WTC11 (cell line): Measurements from ENCODE around the gene RPL29. TPM values are rescaled to one million over a fixed set of nuclear protein-coding genes. Genes with fewer than 3 reads are reported as not detected.

Experiments used
- ATAC-seq: fragments of 200-7000 bp; cut with Tn5 transposase; 2 replicates; pipeline ENCODE4 v1.10.0; 2021; ENCODE audit warnings: mild to moderate bottlenecking, moderate library complexity
- CTCF ChIA-PET: fragments of 300-600 bp; sonication (Branson Sonifier 250); formaldehyde crosslinking; loops from one replicate; lab custom pipeline; 2021; ENCODE audit warnings: antibody characterized with exemption; lab: Charles Lee
- POLR2A ChIA-PET: fragments of 350-600 bp; sonication (Branson Sonifier 250); formaldehyde crosslinking; loops from one replicate; lab custom pipeline; 2021; ENCODE audit warnings: antibody characterized with exemption; lab: Charles Lee
- DNase-seq: peaks from one replicate; pipeline ENCODE4 v3.0.0; 2021; ENCODE audit warnings: low spot score
- H3K27ac Mint-ChIP-seq: 2 replicates; pipeline ENCODE4 v1.8.0; 2021; ENCODE audit warnings: mixed read lengths
- H3K27me3 Mint-ChIP-seq: 2 replicates; pipeline ENCODE4 v1.8.0; 2021; ENCODE audit warnings: low read depth, mild to moderate bottlenecking, moderate library complexity, mixed read lengths
- H3K36me3 Mint-ChIP-seq: 2 replicates; pipeline ENCODE4 v1.8.0; 2021; ENCODE audit warnings: mixed read lengths
- H3K4me1 Mint-ChIP-seq: 2 replicates; pipeline ENCODE4 v1.8.0; 2022; ENCODE audit warnings: mixed read lengths
- H3K4me3 Mint-ChIP-seq: 2 replicates; pipeline ENCODE4 v1.8.0; 2021; ENCODE audit warnings: mild to moderate bottlenecking, moderate library complexity, mixed read lengths
- H3K9me3 Mint-ChIP-seq: 2 replicates; pipeline ENCODE4 v1.8.0; 2021; ENCODE audit warnings: mixed read lengths
- ATF3 ChIP-seq: sonication (generic); formaldehyde crosslinking; conservative IDR thresholded peaks from 2 replicates; pipeline ENCODE4 v1.8.1; 2022; ENCODE audit warnings: mild to moderate bottlenecking, missing genetic modification reagents
- CBFB ChIP-seq: sonication (generic); formaldehyde crosslinking; IDR thresholded peaks from 2 replicates; pipeline ENCODE4 v1.8.1; 2022; ENCODE audit warnings: mild to moderate bottlenecking, low read depth, missing genetic modification reagents
- E2F4 ChIP-seq: sonication (generic); formaldehyde crosslinking; IDR thresholded peaks from 2 replicates; pipeline ENCODE4 v1.8.1; 2022; ENCODE audit warnings: low read depth, mild to moderate bottlenecking, moderate library complexity, missing genetic modification reagents, borderline replicate concordance
- ESRRA ChIP-seq: sonication (generic); formaldehyde crosslinking; IDR thresholded peaks from 2 replicates; pipeline ENCODE4 v1.8.1; 2022; ENCODE audit warnings: mild to moderate bottlenecking, missing genetic modification reagents, borderline replicate concordance
- ETV6 ChIP-seq: sonication (generic); formaldehyde crosslinking; IDR thresholded peaks from 2 replicates; pipeline ENCODE4 v1.8.1; 2022; ENCODE audit warnings: mild to moderate bottlenecking, missing genetic modification reagents
- FOXJ3 ChIP-seq: sonication (generic); formaldehyde crosslinking; IDR thresholded peaks from 2 replicates; pipeline ENCODE4 v1.9.0; 2021; ENCODE audit warnings: missing genetic modification reagents, mild to moderate bottlenecking, borderline replicate concordance
- FOXK1 ChIP-seq: sonication (generic); formaldehyde crosslinking; IDR thresholded peaks from 2 replicates; pipeline ENCODE4 v1.8.0; 2022; ENCODE audit warnings: mild to moderate bottlenecking, moderate library complexity, missing genetic modification reagents
- HMGXB4 ChIP-seq: sonication (generic); formaldehyde crosslinking; IDR thresholded peaks from 2 replicates; pipeline ENCODE4 v1.8.1; 2023; ENCODE audit warnings: mild to moderate bottlenecking, moderate library complexity, missing genetic modification reagents
- JUN ChIP-seq: sonication (generic); formaldehyde crosslinking; IDR thresholded peaks from 2 replicates; pipeline ENCODE4 v1.8.0; 2023; ENCODE audit warnings: mild to moderate bottlenecking, missing genetic modification reagents
- MLX ChIP-seq: sonication (generic); formaldehyde crosslinking; IDR thresholded peaks from 2 replicates; pipeline ENCODE4 v1.8.1; 2023; ENCODE audit warnings: mild to moderate bottlenecking, missing genetic modification reagents, moderate library complexity
- MYBL2 ChIP-seq: sonication (generic); formaldehyde crosslinking; IDR thresholded peaks from 2 replicates; pipeline ENCODE4 v1.8.1; 2023; ENCODE audit warnings: mild to moderate bottlenecking, moderate library complexity, missing genetic modification reagents
- NFATC4 ChIP-seq: fragments of 250-450 bp; sonication (Bioruptor Pico); IDR thresholded peaks from 2 replicates; pipeline ENCODE4 v1.9.0; 2021; ENCODE audit warnings: mild to moderate bottlenecking
- SMAD3 ChIP-seq: sonication (generic); formaldehyde crosslinking; IDR thresholded peaks from 2 replicates; pipeline ENCODE4 v1.8.0; 2022; ENCODE audit warnings: missing genetic modification reagents, mild to moderate bottlenecking, borderline replicate concordance
- TCF7 ChIP-seq: sonication (generic); formaldehyde crosslinking; IDR thresholded peaks from 2 replicates; pipeline ENCODE4 v1.8.0; 2022; ENCODE audit warnings: mild to moderate bottlenecking, low read depth, missing genetic modification reagents, moderate library complexity
- TEAD1 ChIP-seq: sonication (generic); formaldehyde crosslinking; IDR thresholded peaks from 2 replicates; pipeline ENCODE4 v1.8.0; 2022; ENCODE audit warnings: mild to moderate bottlenecking, missing genetic modification reagents
- ZBTB21 ChIP-seq: sonication (generic); formaldehyde crosslinking; IDR thresholded peaks from 2 replicates; pipeline ENCODE4 v1.8.1; 2023; ENCODE audit warnings: mild to moderate bottlenecking, missing genetic modification reagents, borderline replicate concordance
- ZBTB43 ChIP-seq: sonication (generic); formaldehyde crosslinking; IDR thresholded peaks from 2 replicates; pipeline ENCODE4 v1.8.1; 2023; ENCODE audit warnings: mild to moderate bottlenecking, missing genetic modification reagents
- ZMAT4 ChIP-seq: fragments of 250-450 bp; sonication (Bioruptor Pico); IDR thresholded peaks from 2 replicates; pipeline ENCODE4 v1.9.0; 2021; ENCODE audit warnings: mild to moderate bottlenecking
- ZNF138 ChIP-seq: sonication (generic); formaldehyde crosslinking; conservative IDR thresholded peaks from 2 replicates; pipeline ENCODE4 v1.8.1; 2022; ENCODE audit warnings: mild to moderate bottlenecking, moderate library complexity, missing genetic modification reagents
- ZNF232 ChIP-seq: sonication (generic); formaldehyde crosslinking; IDR thresholded peaks from 2 replicates; pipeline ENCODE4 v1.8.0; 2022; ENCODE audit warnings: mild to moderate bottlenecking, missing genetic modification reagents
- ZNF263 ChIP-seq: sonication (generic); formaldehyde crosslinking; IDR thresholded peaks from 2 replicates; pipeline ENCODE4 v1.8.1; 2022; ENCODE audit warnings: low read depth, mild to moderate bottlenecking, moderate library complexity, missing genetic modification reagents
- ZNF423 ChIP-seq: fragments of 250-450 bp; sonication (Bioruptor Pico); IDR thresholded peaks from 2 replicates; pipeline ENCODE4 v2.1.2; 2022; ENCODE audit warnings: mild to moderate bottlenecking, moderate library complexity
- ZNF425 ChIP-seq: fragments of 250-450 bp; sonication (Bioruptor Pico); conservative IDR thresholded peaks from 2 replicates; pipeline ENCODE4 v1.9.0; 2021; ENCODE audit warnings: mild to moderate bottlenecking
- total RNA-seq: library from RNA; stranded (reverse); gene quantifications from 3 replicates; pipeline ENCODE4 v1.2.3, GENCODE V29; 2021

Gene RPL29
- total RNA-seq, 1 experiment from 2014 or later = 1,343 TPM

GRCh38 chr3:51961011-51961410 lies 34.7 kb downstream of the RPL29 start:
- no peak overlapping the region; the same call in 1 of the 2 replicates for H3K27ac Mint-ChIP-seq
- no peak overlapping the region for H3K4me3 Mint-ChIP-seq
- peaks cover 25% of the 10 kb centered on the region for H3K4me1 Mint-ChIP-seq
- TF ChIP-seq ZNF138 = no peak
- no peak for TF ChIP-seq ATF3 (CRISPR knock-in tag)
- no peak for TF ChIP-seq CBFB (CRISPR knock-in tag)
- TF ChIP-seq ZNF423 = no peak
- no peak for TF ChIP-seq JUN
- no peak for TF ChIP-seq SMAD3
- TF ChIP-seq ZNF425 = no peak
- no peak for TF ChIP-seq FOXJ3 (CRISPR knock-in tag)
- TF ChIP-seq ESRRA = no peak
- TF ChIP-seq TCF7 (CRISPR knock-in tag) = no peak
- no peak for TF ChIP-seq HMGXB4
- no peak for TF ChIP-seq MYBL2 (CRISPR knock-in tag)
- no peak for TF ChIP-seq E2F4 (CRISPR knock-in tag)
- TF ChIP-seq ETV6 (CRISPR knock-in tag) = no peak
- no peak for TF ChIP-seq ZMAT4 (CRISPR knock-in tag)
- TF ChIP-seq NFATC4 (CRISPR knock-in tag) = no peak
- peaks cover 22% of the 10 kb centered on the region for H3K27me3 Mint-ChIP-seq
- POLR2A ChIA-PET = interaction anchor here (1.8 kb wide), 1 partner anchor 8 kb away, joined by 4 read pairs; no protein-coding TSS in a partner anchor
- DNase-seq (no peak), ATAC-seq (no peak)
- H3K9me3 Mint-ChIP-seq = no peaks in the 10 kb centered on the region
- CTCF ChIA-PET = interaction anchor here (0.9 to 6.5 kb wide), 3 partner anchors 14 to 21 kb away, joined by 3 to 60 read pairs (median 19); partner anchors contain the start of genes ABHD14A, ABHD14B, ACY1 and RRP9
- no peaks in the 10 kb centered on the region for H3K36me3 Mint-ChIP-seq

- ChIA-PET POLR2A (interaction anchor here (1.8 kb wide), 1 partner anchor 9 kb away, joined by 4 read pairs; no protein-coding TSS in a partner anchor), CTCF (interaction anchor here (6.5 kb wide), 1 partner anchor 15 kb away, joined by 60 read pairs; the partner anchor contains the start of genes ABHD14A and ABHD14B)
- TF ChIP-seq ZBTB43 (no peak), FOXK1 (CRISPR knock-in tag) (no peak), MLX (CRISPR knock-in tag) (no peak), ZBTB21 (no peak), TCF7 (CRISPR knock-in tag) (no peak), ZNF263 (CRISPR knock-in tag) (no peak), TEAD1 (no peak), ZNF232 (CRISPR knock-in tag) (no peak)
- peaks cover 20% of the 10 kb centered on the region for H3K27me3 Mint-ChIP-seq
- no peak for ATAC-seq
- no peaks in the 10 kb centered on the region for H3K36me3 Mint-ChIP-seq
- peaks cover 19% of the 10 kb centered on the region for H3K4me1 Mint-ChIP-seq
- no peak for DNase-seq
- H3K27ac Mint-ChIP-seq = no peak overlapping the region
- no peaks in the 10 kb centered on the region for H3K9me3 Mint-ChIP-seq
- H3K4me3 Mint-ChIP-seq = no peak overlapping the region
Observed at GRCh38 chr3:51960386-51960785, 35.3 kb downstream of the RPL29 start.
